Endodermal cell (in vitro differentiated cells): ENCODE results near the gene MPPED2. TPM values are rescaled to one million over a fixed set of nuclear protein-coding genes. Genes with fewer than 3 reads are reported as not detected.

Source experiments
- DNase-seq: peaks from one replicate; pipeline ENCODE4 v3.0.0-alpha.2; 2017
- H3K27ac ChIP-seq: 2 replicates; pipeline ENCODE4 v1.5.1; 2013; ENCODE audit warnings: mild to moderate bottlenecking, low read depth, low read length, moderate library complexity
- H3K27me3 ChIP-seq: 2 replicates; pipeline ENCODE4 v1.6.1; 2013; ENCODE audit warnings: mild to moderate bottlenecking, low read length, moderate library complexity; ENCODE audit not compliant: insufficient read depth, control insufficient read depth, poor library complexity, severe bottlenecking
- H3K36me3 ChIP-seq: 2 replicates; pipeline ENCODE4 v1.7.0; 2013; ENCODE audit warnings: mild to moderate bottlenecking, low read length, moderate library complexity; ENCODE audit not compliant: control insufficient read depth, insufficient read depth
- H3K4me1 ChIP-seq: one replicate; pipeline ENCODE4 v1.7.0; 2013; ENCODE audit warnings: low read length; ENCODE audit not compliant: control insufficient read depth, insufficient read depth
- H3K4me3 ChIP-seq: 2 replicates; pipeline ENCODE4 v1.5.1; 2013; ENCODE audit warnings: mild to moderate bottlenecking, low read length, moderate library complexity
- H3K9ac ChIP-seq: 2 replicates; pipeline ENCODE4 v1.6.1; 2013; ENCODE audit warnings: mild to moderate bottlenecking, low read length, moderate library complexity; ENCODE audit not compliant: poor library complexity, severe bottlenecking; ENCODE audit errors: extremely low read depth
- H3K9me3 ChIP-seq: 2 replicates; pipeline ENCODE4 v1.6.1; 2013; ENCODE audit warnings: mild to moderate bottlenecking, low read length, moderate library complexity; ENCODE audit not compliant: control insufficient read depth
- H3K27ac Mint-ChIP-seq: 2 replicates; pipeline ENCODE4 v1.8.0; 2020; ENCODE audit warnings: mixed read lengths
- H3K27me3 Mint-ChIP-seq: 2 replicates; pipeline ENCODE4 v1.8.0; 2021; ENCODE audit warnings: mild to moderate bottlenecking, mixed read lengths; ENCODE audit not compliant: insufficient read depth
- H3K36me3 Mint-ChIP-seq: 2 replicates; pipeline ENCODE4 v1.8.0; 2020; ENCODE audit warnings: low read depth, mixed read lengths
- H3K4me1 Mint-ChIP-seq: 2 replicates; pipeline ENCODE4 v1.8.0; 2020; ENCODE audit warnings: mixed read lengths
- H3K4me3 Mint-ChIP-seq: 2 replicates; pipeline ENCODE4 v1.8.0; 2020; ENCODE audit warnings: mild to moderate bottlenecking, moderate library complexity, mixed read lengths
- H3K9me3 Mint-ChIP-seq: 2 replicates; pipeline ENCODE4 v1.8.0; 2020; ENCODE audit warnings: mild to moderate bottlenecking, mixed read lengths
- CTCF ChIP-seq: fragments of 200-600 bp; sonication (generic); conservative IDR thresholded peaks from 2 replicates; pipeline ENCODE4 v1.5.0; 2021; ENCODE audit warnings: antibody characterized with exemption, mild to moderate bottlenecking
- WGBS, 2 experiments: methylation state at CpG; one replicate each; pipeline versions ENCODE4 v1.1.5 to v1.1.7; 2013; ENCODE audit warnings: missing lambda C conversion rate in 2 of 2, mixed read lengths in 1 of 2; ENCODE audit not compliant: insufficient coverage in 1 of 2, insufficient read length in 1 of 2; 5-methylcytosine and 5-hydroxymethylcytosine counted together
- total RNA-seq, 2 donors: library from RNA; stranded (reverse); fragmentation: NEBNext Ultra II Directional in 1 of 2; extraction: Animal tissue kit (Norgen Biotek cat#: 25700) in 1 of 2; gene quantifications; 2 replicates in 1 of 2; 3 replicates in 1 of 2; pipeline ENCODE4 v1.2.1, GENCODE V29; 2021

The MPPED2 gene
- total RNA-seq, 2 donors from 2014 or later = 1.5 to 16.4 TPM

GRCh38 chr11:30368394-30368793, 217.8 kb downstream of the MPPED2 start:
- no peaks in the 10 kb centered on the region for H3K9me3 ChIP-seq
- Mint-ChIP-seq H3K27ac (no peak overlapping the region), H3K27me3 (no peaks in the 10 kb centered on the region), H3K36me3 (no peaks in the 10 kb centered on the region), H3K4me3 (no peak overlapping the region), H3K4me1 (peaks cover 23% of the 10 kb centered on the region), H3K9me3 (no peaks in the 10 kb centered on the region)
- H3K9ac ChIP-seq = no peak overlapping the region
- H3K4me1 ChIP-seq = peaks cover 7% of the 10 kb centered on the region
- H3K27ac ChIP-seq = no peak overlapping the region
- no peak overlapping the region for H3K4me3 ChIP-seq
- no peaks in the 10 kb centered on the region for H3K27me3 ChIP-seq
- WGBS, 2 experiments = 92 to 100% methylated on average over 2 to 3 of the region's 4 CpGs
- DNase-seq = no peak
- no peak for TF ChIP-seq CTCF
- H3K36me3 ChIP-seq = no peaks in the 10 kb centered on the region

GRCh38 chr11:30365793-30366517, 220.2 kb downstream of the MPPED2 start:
- Mint-ChIP-seq H3K4me1 (peaks cover 38% of the 10 kb centered on the region), H3K27ac (no peak overlapping the region), H3K9me3 (no peaks in the 10 kb centered on the region), H3K27me3 (no peaks in the 10 kb centered on the region), H3K36me3 (no peaks in the 10 kb centered on the region), H3K4me3 (no peak overlapping the region)
- Histone ChIP-seq H3K27ac (no peak overlapping the region), H3K9ac (no peak overlapping the region), H3K4me3 (no peak overlapping the region), H3K9me3 (no peaks in the 10 kb centered on the region), H3K36me3 (no peaks in the 10 kb centered on the region), H3K4me1 (peaks cover 13% of the 10 kb centered on the region), H3K27me3 (no peaks in the 10 kb centered on the region)
- no peak for DNase-seq
- no peak for TF ChIP-seq CTCF
- 95 to 100% methylated on average over 3 of the region's 3 CpGs for WGBS, 2 experiments

- peaks cover 13% of the 10 kb centered on the region for H3K4me1 ChIP-seq
- H3K9me3 ChIP-seq = no peaks in the 10 kb centered on the region
- Mint-ChIP-seq H3K27ac (no peak overlapping the region), H3K9me3 (no peaks in the 10 kb centered on the region), H3K36me3 (no peaks in the 10 kb centered on the region), H3K27me3 (no peaks in the 10 kb centered on the region), H3K4me1 (peaks cover 48% of the 10 kb centered on the region), H3K4me3 (no peak overlapping the region)
- H3K9ac ChIP-seq = no peak overlapping the region
- TF ChIP-seq CTCF = no peak
- 81 to 83% methylated on average over 1 to 8 of the region's 9 CpGs for WGBS, 2 experiments
- no peak overlapping the region for H3K27ac ChIP-seq
- no peaks in the 10 kb centered on the region for H3K27me3 ChIP-seq
- DNase-seq = no peak
- H3K36me3 ChIP-seq = no peaks in the 10 kb centered on the region
- H3K4me3 ChIP-seq = no peak overlapping the region
These were observed 221.2 kb downstream of the MPPED2 start for GRCh38 chr11:30364837-30365482.
